SK-N-SH (cell line): ENCODE data around the gene TFRC. TPM values are rescaled to one million over a fixed set of nuclear protein-coding genes. Genes with fewer than 3 reads are reported as not detected.

Source experiments
- CTCF ChIA-PET: fragments of 300-600, 350-600 bp; formaldehyde crosslinking; extraction: SDS; loops from one replicate; lab custom pipeline; 2021; lab: Yijun Ruan, JAX
- POLR2A ChIA-PET: fragments of 350-600 bp; sonication (Branson Sonifier 250); formaldehyde crosslinking; extraction: SDS; loops from one replicate; lab custom pipeline; 2020; ENCODE audit warnings: antibody characterized with exemption, inconsistent platforms; lab: Yijun Ruan, JAX
- DNase-seq: peaks from one replicate; pipeline ENCODE4 v3.0.0; 2012
- H2AFZ ChIP-seq: fragments of 200-600 bp; sonication (generic); 2 replicates; pipeline ENCODE4 v1.8.1; 2016; ENCODE audit warnings: antibody characterized with exemption, mild to moderate bottlenecking, low read depth
- H3F3A ChIP-seq: fragments of 200-600 bp; sonication (generic); replicated peaks from 2 replicates; pipeline ENCODE3; 2016; ENCODE audit warnings: antibody characterized with exemption, mild to moderate bottlenecking; ENCODE audit not compliant: insufficient read depth
- H3K27ac ChIP-seq, 2 experiments: fragments of 200-500 bp in 1 of 2; fragments of 200-600 bp in 1 of 2; sonication (Bioruptor generic) in 1 of 2; sonication (generic), shearing (Covaris generic) in 1 of 2; 2 replicates each; pipeline versions ENCODE4 v1.5.1 to v1.6.1; 2014 to 2016; ENCODE audit warnings: low read depth in 2 of 2, inconsistent platforms in 1 of 2, low read length in 1 of 2, mild to moderate bottlenecking in 1 of 2, mixed read lengths in 1 of 2
- H3K27me3 ChIP-seq: fragments of 200-600 bp; sonication (generic), shearing (Covaris generic); 2 replicates; pipeline ENCODE4 v1.6.1; 2016; ENCODE audit warnings: mixed run types; ENCODE audit not compliant: insufficient read depth
- H3K36me3 ChIP-seq, 2 experiments: fragments of 200-500 bp in 1 of 2; fragments of 200-600 bp in 1 of 2; sonication (Bioruptor generic) in 1 of 2; sonication (generic) in 1 of 2; replicated peaks in 1 of 2; 2 replicates each; pipeline versions ENCODE3 to v1.5.1; 2014 to 2016; ENCODE audit warnings: low read length in 1 of 2, mild to moderate bottlenecking in 1 of 2; ENCODE audit not compliant: insufficient read depth in 2 of 2, control insufficient read depth in 1 of 2
- H3K4me1 ChIP-seq, 2 experiments: fragments of 200-500 bp in 1 of 2; fragments of 200-600 bp in 1 of 2; sonication (Bioruptor generic) in 1 of 2; sonication (generic), shearing (Covaris generic) in 1 of 2; 2 replicates each; pipeline versions ENCODE4 v1.5.1 to v1.6.1; 2014 to 2016; ENCODE audit warnings: low read depth in 1 of 2, low read length in 1 of 2, mixed run types in 1 of 2; ENCODE audit not compliant: insufficient read depth in 2 of 2, control insufficient read depth in 1 of 2
- H3K4me2 ChIP-seq: fragments of 200-600 bp; sonication (generic), shearing (Covaris generic); 2 replicates; pipeline ENCODE4 v1.6.1; 2017; ENCODE audit warnings: mixed run types
- H3K4me3 ChIP-seq, 2 experiments: fragments of 200-500 bp in 1 of 2; fragments of 200-600 bp in 1 of 2; sonication (Bioruptor generic) in 1 of 2; sonication (generic), shearing (Covaris generic) in 1 of 2; 2 replicates each; pipeline versions ENCODE4 v1.5.1 to v1.8.1; 2014 to 2016; ENCODE audit warnings: low read depth in 2 of 2, inconsistent platforms in 1 of 2, low read length in 1 of 2, mild to moderate bottlenecking in 1 of 2, mixed read lengths in 1 of 2, moderate library complexity in 1 of 2
- H3K79me2 ChIP-seq: fragments of 200-600 bp; sonication (generic); 2 replicates; pipeline ENCODE4 v1.8.1; 2017; ENCODE audit warnings: mild to moderate bottlenecking; ENCODE audit not compliant: insufficient read depth
- H3K9ac ChIP-seq: fragments of 200-600 bp; sonication (generic); 2 replicates; pipeline ENCODE4 v1.6.1; 2017; ENCODE audit warnings: mixed run types
- H3K9me2 ChIP-seq: fragments of 200-600 bp; sonication (generic); 2 replicates; pipeline ENCODE4 v1.6.1; 2017; ENCODE audit warnings: mixed run types
- H3K9me3 ChIP-seq: fragments of 200-600 bp; sonication (generic); 2 replicates; pipeline ENCODE4 v1.6.1; 2017; ENCODE audit warnings: mixed run types, mild to moderate bottlenecking, moderate library complexity
- H4K20me1 ChIP-seq: fragments of 200-600 bp; sonication (generic); 2 replicates; pipeline ENCODE4 v1.6.1; 2017; ENCODE audit warnings: mild to moderate bottlenecking, mixed run types; ENCODE audit not compliant: insufficient read depth
- ELF1 ChIP-seq: IDR thresholded peaks from 2 replicates; pipeline ENCODE4 v1.4.0; 2012
- EP300 ChIP-seq, 2 experiments: IDR thresholded peaks; 2 replicates each; pipeline versions ENCODE4 v1.4.0 to v1.6.1; 2012; ENCODE audit warnings: borderline replicate concordance in 1 of 2, low read depth in 1 of 2, low read length in 1 of 2
- FOXJ3 ChIP-seq: sonication (generic); formaldehyde crosslinking; IDR thresholded peaks from 2 replicates; pipeline ENCODE4 v1.5.1; 2020; ENCODE audit warnings: mild to moderate bottlenecking, missing genetic modification reagents
- MXI1 ChIP-seq: IDR thresholded peaks from 2 replicates; pipeline ENCODE4 v1.6.1; 2012; ENCODE audit warnings: mild to moderate bottlenecking, low read depth, low read length, improper control_type of control experiment
- REST ChIP-seq: IDR thresholded peaks from 2 replicates; pipeline ENCODE4 v1.6.1; 2012; ENCODE audit warnings: mild to moderate bottlenecking, low read depth, low read length, moderate library complexity
- SIN3A ChIP-seq: IDR thresholded peaks from 2 replicates; pipeline ENCODE4 v1.6.1; 2012; ENCODE audit warnings: low read depth, mild to moderate bottlenecking, low read length, moderate library complexity, borderline replicate concordance
- TAF1 ChIP-seq: IDR thresholded peaks from 2 replicates; pipeline ENCODE4 v1.6.1; 2012; ENCODE audit warnings: low read depth, mild to moderate bottlenecking, low read length, moderate library complexity, borderline replicate concordance
- USF2 ChIP-seq: fragments of 150-350 bp; IDR thresholded peaks from 2 replicates; pipeline ENCODE4 v1.6.1; 2017; ENCODE audit warnings: antibody characterized with exemption, low read length, low read depth, borderline replicate concordance
- ZBTB33 ChIP-seq: IDR thresholded peaks from 2 replicates; pipeline ENCODE4 v1.4.0; 2012; ENCODE audit warnings: low read depth, borderline replicate concordance
- WGBS: methylation state at CpG from one replicate; pipeline ENCODE4 v1.1.6; 2017; ENCODE audit warnings: low lambda C conversion rate; 5-methylcytosine and 5-hydroxymethylcytosine counted together
- polyA plus RNA-seq, 3 experiments: library from polyadenylated mRNA; depleted of rRNA; stranded (reverse); fragments of >200 nt; gene quantifications; 2 replicates each; pipeline ENCODE4 v1.2.3, GENCODE V29; 2012

TFRC gene
- polyA plus RNA-seq, 1 of the 3 experiments (the other 2 are of a cell fraction): 35.0 TPM

GRCh38 chr3:196096382-196096953, 14.6 kb upstream of the TFRC start:
- no peak overlapping the region for H3K9ac ChIP-seq
- DNase-seq: no peak
- ChIA-PET CTCF (interaction anchor here (0.8 kb wide), 1 partner anchor 16 kb away, joined by 4 read pairs; no protein-coding TSS in a partner anchor), POLR2A (no interaction called here)
- H3K9me3 ChIP-seq: no peaks in the 10 kb centered on the region
- WGBS: 64% methylated on average over 11 of the region's 11 CpGs
- H4K20me1 ChIP-seq: no peaks in the 10 kb centered on the region
- no peak overlapping the region for H3K4me3 ChIP-seq
- no peaks in the 10 kb centered on the region for H3K4me1 ChIP-seq
- H3F3A ChIP-seq: no peaks in the 10 kb centered on the region
- no peaks in the 10 kb centered on the region for H3K79me2 ChIP-seq
- H3K27me3 ChIP-seq: no peaks in the 10 kb centered on the region
- H3K9me2 ChIP-seq: no peaks in the 10 kb centered on the region
- H3K27ac ChIP-seq: no peak overlapping the region
- TF ChIP-seq FOXJ3 (no peak), USF2 (no peak), REST (no peak), TAF1 (no peak), EP300 (IDR thresholded peaks at IDR 0.05; ENCODE audit: borderline replicate concordance in 1 of 2, low read depth in 1 of 2, low read length in 1 of 2) (no peak), ELF1 (no peak), SIN3A (no peak), ZBTB33 (no peak), MXI1 (no peak)
- no peak overlapping the region for H2AFZ ChIP-seq
- no peak overlapping the region for H3K4me2 ChIP-seq
- no peaks in the 10 kb centered on the region for H3K36me3 ChIP-seq
